GM19455 (cell line): ENCODE data around the gene OTULIN.

Source experiments
- ATAC-seq: cut with Tn5 transposase; IDR thresholded peaks from one replicate; pipeline ENCODE4 v1.9.1; 2021; ENCODE audit not compliant: unreplicated experiment

The OTULIN gene

GRCh38 chr5:14696057-14696456, 31.5 kb downstream of the OTULIN start:
- ATAC-seq = no peak

GRCh38 chr5:14696851-14697250, 32.3 kb downstream of the OTULIN start:
- no peak for ATAC-seq

GRCh38 chr5:14698495-14698894, 34.0 kb downstream of the OTULIN start:
- ATAC-seq = no peak

DNA sequence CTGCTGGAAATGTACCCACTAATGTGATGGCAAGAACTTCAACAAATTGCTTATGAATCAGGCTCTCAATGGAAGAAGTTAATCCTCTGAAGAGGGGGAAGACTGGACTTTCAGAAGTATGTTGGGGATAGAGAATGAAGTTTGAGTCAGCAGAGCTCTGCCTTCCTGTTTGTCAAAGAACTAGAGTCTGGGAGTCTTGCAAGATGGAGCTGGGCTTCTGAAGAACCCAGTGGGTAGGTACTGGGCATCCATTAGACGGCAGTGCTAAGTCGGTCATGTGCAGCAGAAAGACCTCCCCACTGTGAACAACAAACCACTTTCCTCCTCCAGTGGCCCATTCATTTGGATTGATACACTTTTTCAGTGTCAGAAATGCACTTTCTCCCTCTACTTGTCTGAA, 34.6 kb downstream of the OTULIN start:
- no peak for ATAC-seq

DNA sequence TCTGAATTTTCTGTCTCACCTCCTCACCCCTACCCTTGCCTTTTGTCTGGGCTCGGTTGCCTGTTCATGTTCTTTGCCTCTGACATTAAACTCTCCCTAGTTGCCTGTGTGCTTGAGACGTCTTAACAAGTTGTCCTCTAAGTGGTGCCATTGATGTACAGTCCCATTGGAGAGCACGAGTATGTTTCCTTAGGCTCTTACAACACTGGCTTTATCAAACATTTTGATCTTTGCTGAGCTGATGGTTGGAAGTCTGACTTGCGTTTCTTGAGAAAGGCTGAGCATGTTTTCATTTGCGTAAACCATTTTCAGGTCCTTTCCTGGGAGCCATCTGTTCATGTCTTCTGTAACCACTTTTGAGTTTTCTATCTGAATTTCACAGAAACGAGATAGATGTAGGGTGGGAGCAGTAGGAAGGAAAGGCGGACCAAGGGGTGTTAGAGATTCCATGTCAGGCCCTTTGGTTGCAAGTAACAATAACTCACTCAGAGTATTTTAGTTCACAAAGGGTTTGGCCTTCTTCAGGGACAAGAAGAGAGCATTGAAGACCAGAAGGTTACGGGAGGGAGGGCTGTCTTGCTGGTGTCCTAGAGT, 35.4 kb downstream of the OTULIN start:
- ATAC-seq = no peak

DNA sequence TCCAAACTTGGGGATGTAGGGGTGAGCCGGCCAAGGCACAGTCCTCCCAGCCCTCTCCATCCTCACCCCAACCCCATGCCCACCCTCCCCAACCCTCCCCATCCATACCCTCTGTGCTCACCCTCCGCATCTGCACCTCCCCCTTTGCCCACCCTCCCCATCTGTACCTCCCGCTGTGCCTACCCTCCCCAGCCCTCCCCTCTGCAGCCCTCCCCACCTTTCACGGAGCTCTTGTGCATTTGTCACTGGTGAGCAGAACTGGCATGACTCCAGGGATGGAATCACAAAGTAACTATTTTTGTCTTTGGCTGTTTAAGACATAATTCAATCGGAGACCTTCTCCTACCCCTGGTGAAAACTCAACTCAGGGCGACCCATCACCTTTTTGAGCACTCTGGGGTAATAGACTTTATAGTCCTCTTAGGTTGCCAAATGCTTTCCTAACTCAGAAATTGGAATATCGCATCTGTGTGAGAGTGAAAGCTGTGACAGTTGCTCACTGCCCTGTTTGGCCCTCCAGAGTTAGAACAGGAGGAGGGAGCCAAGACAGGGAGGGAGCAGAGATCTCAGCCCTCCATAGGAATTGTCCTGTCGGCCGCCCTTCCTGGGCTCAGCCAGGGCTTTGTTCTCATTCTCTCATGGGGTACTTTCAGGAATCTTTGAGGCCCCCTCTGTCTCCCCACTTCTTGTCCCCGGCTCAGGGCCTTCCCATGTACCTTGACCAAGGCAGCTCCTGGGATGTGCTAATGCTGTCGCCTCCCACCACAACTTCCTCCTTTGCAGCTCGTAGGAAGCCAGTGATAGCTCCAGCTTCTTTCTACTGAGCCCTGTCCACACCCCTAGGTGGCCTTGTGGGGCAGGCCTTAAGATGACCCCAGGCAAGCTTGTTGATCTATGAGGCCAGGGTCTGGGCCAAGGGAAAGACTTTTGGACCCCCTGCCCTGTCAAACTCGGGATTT, 36.2 kb downstream of the OTULIN start:
- ATAC-seq = no peak

- ATAC-seq = no peak
Observed at GRCh38 chr5:14701556-14701955, 37.0 kb downstream of the OTULIN start.

DNA sequence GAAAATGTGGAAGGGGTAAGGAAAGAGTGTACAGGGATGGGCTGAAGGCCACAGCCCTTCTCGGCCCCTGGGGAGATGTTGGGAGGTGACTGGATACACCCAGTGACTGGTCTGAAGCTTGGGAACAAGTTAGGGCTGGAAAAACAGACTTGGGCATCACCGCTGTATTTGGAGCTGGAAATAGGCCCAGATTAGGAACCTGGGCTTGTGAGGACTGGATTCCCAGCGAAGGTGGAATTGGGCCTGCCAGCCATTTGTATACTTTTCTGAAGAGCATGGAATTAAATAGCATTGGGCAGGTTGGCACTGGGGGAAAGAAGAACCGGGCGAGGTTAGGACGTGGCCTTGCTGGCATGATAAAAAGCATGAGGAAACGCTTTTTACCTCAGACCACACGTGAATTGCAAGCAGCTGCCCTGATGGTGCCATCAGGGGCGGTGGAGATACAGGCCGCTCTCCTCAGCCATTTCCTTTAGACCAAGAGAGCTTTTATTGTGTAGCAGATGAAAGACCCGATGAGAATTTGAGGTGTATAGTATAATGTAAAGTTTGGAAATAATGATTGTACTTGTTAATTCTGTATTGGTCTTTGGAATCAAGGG, 37.8 kb downstream of the OTULIN start:
- no peak for ATAC-seq

DNA sequence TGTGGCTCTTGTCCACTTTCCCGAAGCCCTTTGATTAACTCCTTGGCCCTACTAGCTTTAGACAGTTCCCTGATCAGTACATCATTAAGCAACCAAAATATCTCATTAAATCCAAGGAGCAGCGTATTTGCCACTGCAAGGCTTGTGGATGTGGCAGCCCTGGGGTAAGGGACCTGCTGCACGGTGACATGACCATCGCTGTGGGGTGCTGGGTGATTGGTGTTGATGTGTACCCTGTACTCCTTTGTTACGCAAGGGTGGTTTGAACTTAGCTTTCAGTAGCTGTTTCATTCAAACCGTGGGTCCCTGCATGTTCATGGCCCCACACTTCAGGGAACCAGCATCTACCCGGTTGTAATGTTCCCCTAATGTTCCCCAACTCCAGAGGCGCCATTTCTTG, 41.0 kb downstream of the OTULIN start:
- no peak for ATAC-seq

DNA sequence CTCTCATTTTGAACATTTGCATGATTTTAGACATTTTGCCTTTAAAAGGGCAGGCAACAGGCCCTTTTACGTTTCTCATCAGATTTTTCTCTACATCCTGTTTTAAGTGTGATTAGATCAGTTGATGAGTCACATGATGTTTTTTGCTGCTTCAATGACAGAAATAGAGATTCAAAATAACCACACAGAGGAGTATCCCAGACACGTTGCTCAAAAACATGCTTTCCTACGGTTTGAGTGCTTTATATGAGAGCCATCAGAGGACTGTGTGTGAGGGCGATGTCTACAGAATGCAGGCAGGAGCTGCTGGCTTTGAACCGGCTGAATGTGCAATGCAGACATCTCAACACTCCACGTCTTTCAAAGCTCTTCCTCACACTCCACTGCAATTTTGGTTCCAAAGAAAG, 42.1 kb downstream of the OTULIN start:
- ATAC-seq = no peak

GRCh38 chr5:14707811-14708390, 43.4 kb downstream of the OTULIN start:
- no peak for ATAC-seq

GRCh38 chr5:14708551-14708950, 44.0 kb downstream of the OTULIN start:
- ATAC-seq = no peak

DNA sequence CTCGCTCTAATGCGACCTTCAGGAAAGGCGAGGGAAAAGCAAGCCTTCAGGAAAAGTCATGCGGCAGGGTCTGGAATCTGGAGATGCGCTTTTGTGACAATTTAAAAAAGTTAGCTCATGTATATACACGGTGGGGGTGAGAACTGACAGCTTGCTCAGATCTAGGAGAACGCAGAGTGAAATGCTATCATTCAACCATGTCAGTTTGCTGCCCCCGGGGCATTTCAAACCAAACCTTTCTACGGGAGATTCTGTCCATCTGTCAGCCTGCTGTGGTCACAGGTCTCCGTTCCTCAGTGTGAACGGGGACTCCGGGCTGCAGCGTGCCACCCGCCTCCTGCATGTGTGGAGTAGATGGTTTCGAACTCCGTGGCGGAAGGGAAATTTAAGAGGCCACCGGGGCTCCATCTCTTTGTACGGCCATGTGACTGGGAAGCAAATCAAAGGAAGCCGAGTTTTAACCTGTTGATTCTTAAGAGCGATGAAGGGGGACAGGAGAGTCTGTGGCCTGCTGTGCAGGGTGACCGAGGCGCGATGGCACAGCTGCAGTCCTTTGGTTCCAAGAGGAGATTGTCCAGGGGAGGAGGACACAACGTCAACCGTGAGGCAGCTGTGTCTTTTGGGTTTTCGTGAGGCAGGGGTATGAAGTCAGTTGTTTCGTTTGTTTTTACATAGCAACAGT, 45.9 kb downstream of the OTULIN start:
- no peak for ATAC-seq

DNA sequence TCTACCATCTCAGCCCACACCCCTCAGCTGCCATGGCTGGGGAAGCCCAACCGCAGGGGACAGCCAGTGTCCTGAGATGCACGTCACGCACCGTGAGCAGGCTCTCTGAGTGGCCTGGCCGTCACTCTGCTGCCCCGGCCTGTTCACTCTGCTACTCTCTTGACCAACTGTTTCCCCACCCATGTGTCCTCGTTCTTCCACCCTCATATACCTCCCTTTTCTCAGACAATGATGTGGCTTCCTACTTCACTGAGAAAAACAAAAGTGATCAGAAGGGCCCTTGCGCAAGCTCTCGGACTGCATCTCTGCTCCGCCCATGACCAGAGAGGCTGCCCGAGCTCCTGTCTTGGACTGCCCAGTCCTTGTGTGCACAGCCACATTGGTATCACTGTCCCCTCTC, 47.6 kb downstream of the OTULIN start:
- ATAC-seq = no peak

- no peak for ATAC-seq
Observed at GRCh38 chr5:14712666-14713065, 48.1 kb downstream of the OTULIN start.

DNA sequence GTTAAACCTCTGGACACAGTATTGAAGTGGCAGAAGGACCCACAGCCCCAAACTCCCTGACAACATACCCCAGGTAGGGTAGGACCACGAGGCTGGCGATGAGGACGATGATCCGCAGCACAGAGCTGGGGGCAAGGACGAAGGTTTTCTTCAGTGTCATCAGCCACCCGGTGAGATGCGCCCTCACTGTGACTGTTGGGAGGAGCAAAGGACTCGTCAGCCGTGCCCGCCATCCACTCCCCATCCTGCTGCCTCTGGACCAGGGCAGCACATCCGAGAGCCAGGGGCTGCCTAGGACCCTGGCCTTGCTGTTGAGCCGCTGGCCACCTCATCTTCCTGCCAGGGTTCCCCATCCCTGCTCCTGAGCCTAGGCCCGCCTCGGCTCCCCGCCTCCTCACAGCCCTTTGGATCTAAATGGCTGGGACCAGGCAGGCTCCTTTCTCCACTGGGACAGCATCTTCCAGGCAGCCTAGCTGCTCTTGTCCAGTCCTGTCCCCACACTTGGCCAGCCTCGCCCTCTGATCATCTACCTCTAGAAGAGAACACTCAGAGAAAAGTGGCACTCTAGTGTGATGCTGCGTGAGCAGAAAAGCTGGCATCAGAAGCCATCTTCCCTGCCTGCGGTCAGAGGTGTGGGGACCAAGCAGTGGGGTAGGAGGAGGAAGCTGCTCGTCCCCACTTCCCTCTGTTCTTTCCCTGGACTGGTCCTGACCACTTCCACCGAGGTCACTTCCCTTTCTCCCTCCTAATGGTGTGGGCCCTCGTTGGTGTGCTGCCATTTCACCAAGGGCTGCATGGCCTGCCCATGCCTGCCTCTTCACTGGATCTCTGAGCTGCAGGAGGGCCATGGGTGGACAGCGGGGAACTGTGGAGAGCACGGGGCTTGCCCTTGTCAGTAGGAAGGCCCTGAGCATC, 49.2 kb downstream of the OTULIN start:
- ATAC-seq = no peak

- ATAC-seq = no peak
Observed at GRCh38 chr5:14714706-14715105, 50.2 kb downstream of the OTULIN start.

- ATAC-seq = no peak
Observed at GRCh38 chr5:14715481-14715880, 51.0 kb downstream of the OTULIN start.

GRCh38 chr5:14716755-14717752, 52.5 kb downstream of the OTULIN start:
- no peak for ATAC-seq
